Activated naive CD4-positive, alpha-beta T cell treated with Interleukin-2 at 50 U/mL for 16 hours (primary cell): ENCODE measurements around the gene PLOD1.
A peak's percentile ranks its signal among the peaks of the same experiment; 100 is the strongest.
"Not testable (repeated sequence)": the region's sequence is repeated elsewhere in the genome, so short reads cannot be mapped to it uniquely, and the experiment has no call there.

Experiments
- DNase-seq: peaks from one replicate; pipeline ENCODE4 v3.0.0-alpha.2; 2020

Gene PLOD1

DNA sequence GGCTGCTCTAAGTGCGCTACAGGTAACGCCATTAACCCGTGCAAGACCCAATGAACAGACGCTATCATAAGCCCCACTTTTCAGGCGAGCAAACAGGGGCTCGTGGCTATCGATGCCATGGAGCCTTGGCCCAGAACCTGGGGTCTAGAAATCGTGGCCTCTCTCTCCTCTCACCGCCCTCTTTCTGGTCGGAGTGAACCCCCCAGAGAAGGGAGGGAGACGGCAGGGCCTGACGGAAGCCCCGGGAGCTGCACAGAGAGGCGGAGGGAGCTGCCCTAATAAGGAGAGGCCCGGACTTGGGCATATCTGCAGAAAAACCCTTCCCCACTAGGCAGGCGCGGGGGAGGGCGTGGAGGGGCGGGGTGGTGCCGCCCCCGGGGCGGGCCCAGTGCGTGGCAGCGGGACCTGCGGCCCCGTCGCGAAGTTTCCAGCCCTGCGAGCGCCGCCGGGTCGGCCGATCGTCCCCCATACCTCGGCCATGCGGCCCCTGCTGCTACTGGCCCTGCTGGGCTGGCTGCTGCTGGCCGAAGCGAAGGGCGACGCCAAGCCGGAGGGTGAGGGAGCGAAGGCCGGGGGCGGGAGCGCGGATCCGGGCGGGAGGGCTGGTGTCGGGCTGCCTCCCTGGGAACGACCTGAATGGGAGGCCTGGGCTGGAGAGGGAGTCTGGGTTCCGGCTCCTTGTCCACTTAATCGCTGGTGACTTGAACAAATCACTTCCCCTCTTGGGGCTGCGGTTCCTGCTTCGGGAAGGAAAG lies at the start of gene PLOD1:
Gene PLOD1 (plus strand): TSS at position 416 of the 755 bp plus-strand sequence. CDS start 63 bp downstream, at position 479.
- DNase-seq, result peak; percentile 87

DNA sequence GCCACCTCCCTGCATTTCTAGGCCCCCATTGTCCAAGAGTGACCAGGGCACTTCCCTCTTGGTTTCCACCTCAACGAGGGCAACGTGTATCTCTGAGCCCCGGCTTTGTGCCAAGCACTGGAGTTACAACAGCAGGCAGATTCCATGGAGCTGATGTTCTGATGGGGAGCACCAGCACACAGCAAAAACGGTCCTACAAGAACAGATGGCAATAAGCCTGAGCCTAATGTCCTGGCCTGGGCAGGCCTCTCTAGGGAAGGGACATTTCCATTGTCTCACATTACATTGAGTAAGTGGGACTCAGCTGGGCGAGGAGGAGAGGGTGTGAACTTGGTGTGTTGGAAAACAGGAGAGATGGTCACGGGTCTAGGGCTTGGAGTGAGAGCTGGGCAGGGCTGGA lies 48.6 kb upstream of the PLOD1 start:
- no peak for DNase-seq

- no peak for DNase-seq
Observed at GRCh38 chr1:11886986-11887665, 47.4 kb upstream of the PLOD1 start.

DNA sequence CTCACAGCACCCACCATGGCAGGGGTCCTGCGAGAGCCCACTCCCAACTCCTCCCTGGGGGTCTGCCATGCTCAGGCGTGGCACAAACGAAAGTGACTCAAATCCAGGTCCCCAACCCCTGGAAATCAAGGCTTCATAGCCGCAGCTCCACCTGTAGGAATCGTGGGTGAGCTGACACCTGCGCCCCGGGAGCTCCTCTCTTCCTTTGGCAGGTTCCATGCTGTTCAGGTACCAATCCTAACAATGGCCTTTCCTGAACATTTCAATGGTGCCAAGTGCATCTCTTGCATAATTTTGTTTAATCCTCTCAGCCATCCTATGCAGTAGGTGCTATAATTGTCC lies 46.9 kb upstream of the PLOD1 start:
- DNase-seq, result no peak

DNA sequence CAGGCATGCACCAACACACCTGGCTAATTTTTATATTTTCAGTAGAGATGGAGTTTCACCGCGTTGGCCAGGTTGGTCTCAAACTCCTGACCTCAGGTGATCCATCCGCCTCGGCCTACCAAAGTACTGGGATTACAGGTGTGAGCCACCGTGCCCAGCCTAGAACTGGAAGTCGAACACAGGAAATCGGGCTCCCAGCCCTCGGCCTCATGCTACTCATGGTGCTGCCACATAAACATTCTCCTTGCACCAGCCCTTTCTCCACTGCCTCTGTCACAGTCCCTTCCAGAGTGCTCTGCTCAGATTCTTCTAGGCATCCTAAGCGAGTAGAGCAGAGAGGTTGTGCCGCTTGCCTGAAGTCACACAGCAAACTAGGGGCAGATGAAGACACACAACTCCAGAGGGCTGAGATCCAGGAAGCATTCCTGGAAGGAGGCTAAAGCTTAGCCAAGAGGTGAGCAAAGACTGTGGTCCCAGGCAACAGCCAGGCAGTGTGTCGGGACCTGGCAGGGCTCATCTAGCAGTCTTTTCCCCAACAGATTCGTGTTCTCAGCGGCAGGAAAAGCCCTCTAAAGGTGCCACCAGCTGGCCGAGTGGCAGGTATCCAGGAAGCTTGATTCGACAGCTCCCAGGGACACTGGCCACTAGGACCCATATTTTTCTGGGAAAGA lies 46.2 kb upstream of the PLOD1 start:
- DNase-seq, result no peak

GRCh38 chr1:11888877-11889208 lies 45.7 kb upstream of the PLOD1 start:
- no peak for DNase-seq

GRCh38 chr1:11891433-11892186 lies 42.9 kb upstream of the PLOD1 start:
- DNase-seq, result no peak

DNA sequence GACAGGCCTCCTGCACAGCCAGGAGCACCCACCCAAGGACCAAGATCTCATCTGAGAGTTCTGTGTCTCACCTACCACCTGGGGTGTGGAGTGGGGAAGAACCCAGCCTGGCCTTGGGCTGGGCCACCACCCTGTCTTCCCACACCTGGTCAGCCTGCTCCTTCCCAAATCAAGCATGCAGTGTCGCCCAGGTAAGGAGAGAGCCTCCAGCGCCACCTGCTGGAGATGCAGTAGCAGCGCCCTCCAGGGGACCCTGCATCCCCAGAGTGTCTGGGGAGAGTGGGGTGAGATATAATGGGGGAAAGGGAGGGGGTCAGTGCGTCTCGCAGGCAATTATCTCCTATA lies 40.6 kb upstream of the PLOD1 start:
- DNase-seq, result peak; percentile 71

GRCh38 chr1:11894501-11894900 lies 40.0 kb upstream of the PLOD1 start:
- DNase-seq, result not testable (repeated sequence)

- no peak for DNase-seq
Observed at GRCh38 chr1:11898086-11898785, 36.3 kb upstream of the PLOD1 start.

DNA sequence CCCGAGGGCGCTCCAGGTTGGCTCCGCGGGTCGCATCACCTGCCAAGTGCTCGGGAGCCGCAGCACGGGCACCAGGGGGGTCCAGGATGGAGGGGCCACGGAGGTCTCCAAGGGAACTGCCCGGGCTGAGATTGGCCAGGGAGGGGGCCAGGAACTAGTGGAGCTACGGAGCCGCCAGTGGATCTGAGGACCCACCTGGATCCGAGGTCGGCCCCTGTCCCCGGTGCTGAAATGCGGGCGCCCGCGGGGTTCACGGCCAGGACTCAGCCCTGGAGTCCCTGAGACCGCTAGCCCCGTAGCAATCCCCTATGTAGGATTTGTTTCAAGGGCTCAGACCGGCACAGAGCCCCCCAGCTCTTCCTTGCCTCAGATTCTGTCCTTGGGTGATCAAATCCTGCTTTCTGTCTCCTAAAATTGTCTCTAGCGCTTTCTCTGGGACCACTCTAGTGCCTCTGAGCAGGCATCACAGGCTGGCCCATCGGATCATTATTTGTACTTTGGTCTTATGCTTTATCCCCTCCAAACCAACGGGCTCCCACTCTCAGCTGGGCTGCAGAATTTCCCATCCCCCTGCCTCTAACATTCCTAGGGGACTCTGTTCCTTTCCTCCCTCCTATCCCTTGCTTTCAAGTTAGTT lies 35.6 kb upstream of the PLOD1 start:
- DNase-seq, result peak; percentile 17

- DNase-seq, result not testable (repeated sequence)
Observed at GRCh38 chr1:11901446-11901845, 33.1 kb upstream of the PLOD1 start.

- no peak for DNase-seq
Observed at GRCh38 chr1:11903210-11903609, 31.3 kb upstream of the PLOD1 start.

GRCh38 chr1:11904156-11904555 lies 30.4 kb upstream of the PLOD1 start:
- DNase-seq, result not testable (repeated sequence)

GRCh38 chr1:11904978-11905377 lies 29.5 kb upstream of the PLOD1 start:
- DNase-seq, result no peak

DNA sequence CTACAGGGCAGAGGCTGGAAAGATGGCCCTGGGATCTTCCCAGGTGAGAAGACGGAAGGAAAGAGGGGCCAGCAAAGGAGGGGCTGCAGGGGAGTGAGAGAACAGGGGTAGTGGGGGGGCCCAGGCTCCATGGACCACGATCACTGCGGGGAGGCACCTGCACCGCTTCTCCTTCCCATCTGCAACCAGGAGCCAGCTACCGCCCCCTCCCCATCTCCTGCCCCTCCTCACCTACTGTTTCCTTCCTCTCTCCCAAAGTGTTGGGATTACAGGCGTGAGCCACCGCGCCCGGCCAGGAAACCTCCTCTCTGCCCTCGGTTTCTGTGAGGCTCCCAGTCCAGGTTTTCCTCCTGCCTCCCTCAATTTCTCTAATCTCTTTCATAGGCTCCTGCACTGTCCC lies 27.6 kb upstream of the PLOD1 start:
- no peak for DNase-seq

GRCh38 chr1:11907275-11908094 lies 27.0 kb upstream of the PLOD1 start:
- peak; percentile 90 for DNase-seq

DNA sequence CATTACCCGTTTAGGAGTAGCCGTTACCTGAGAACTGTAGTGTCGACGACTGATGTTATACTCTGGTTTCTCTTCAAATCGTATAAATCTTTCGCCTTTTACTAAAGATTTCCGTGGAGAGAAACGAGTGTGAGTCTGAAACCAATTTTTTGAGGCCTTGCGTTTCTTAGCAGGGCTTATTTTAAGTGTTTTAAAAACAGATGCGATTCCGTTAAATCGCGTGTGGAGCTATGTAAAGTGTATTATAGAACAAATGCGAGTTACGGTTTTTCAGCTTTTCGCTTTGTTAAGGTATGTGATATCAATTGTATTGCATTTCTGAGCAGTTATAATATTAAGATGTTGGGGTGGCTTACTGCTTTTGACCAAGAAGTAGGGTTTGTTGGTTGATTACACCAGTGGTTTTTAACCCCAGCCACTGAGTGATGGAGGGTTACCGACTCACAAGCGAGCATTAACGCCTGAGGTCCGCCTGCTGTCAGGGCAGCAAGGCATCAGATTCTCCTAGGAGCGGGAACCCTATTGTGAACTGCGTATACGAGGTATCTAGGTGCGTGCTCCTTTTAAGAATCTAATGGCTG lies 26.3 kb upstream of the PLOD1 start:
- DNase-seq, result peak; percentile 76

DNA sequence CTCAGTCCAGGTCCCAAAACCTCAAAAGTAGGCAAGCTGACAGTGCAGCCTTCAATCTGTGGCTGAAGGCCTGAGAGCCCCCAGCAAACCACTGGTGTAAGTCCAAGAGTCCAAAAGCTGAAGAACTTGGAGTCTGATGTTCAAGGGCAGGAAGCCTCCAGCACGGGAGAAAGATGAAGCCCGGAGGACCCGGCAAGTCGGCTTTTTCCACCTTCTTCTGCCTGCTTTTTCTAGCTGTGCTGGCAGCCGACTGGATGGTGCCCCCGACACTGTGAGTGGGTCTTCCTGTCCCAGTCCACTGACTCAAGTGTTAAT lies 23.6 kb upstream of the PLOD1 start:
- not testable (repeated sequence) for DNase-seq

- DNase-seq, result no peak
Observed at GRCh38 chr1:11912000-11912399, 22.5 kb upstream of the PLOD1 start.
